ENCODE results near the gene GANC. TPM values are rescaled to one million over a fixed set of nuclear protein-coding genes. Genes with fewer than 3 reads are reported as not detected.

Gene GANC
- total RNA-seq, 1 experiment from 2014 or later: 15.8 TPM

- no peak overlapping the region for H4K8ac ChIP-seq (replicated peaks; ENCODE audit: insufficient read length, low read depth, low read length)
- no peak overlapping the region for H2BK12ac ChIP-seq (ENCODE audit: insufficient read length, low read depth, low read length)
- no peak overlapping the region for H3K9ac ChIP-seq (ENCODE audit: extremely low read depth, insufficient read length, low read length)
- Mint-ChIP-seq H3K9me3 (peaks cover 9 to 10% of the 10 kb centered on the region in 2 experiments), H3K36me3 (ENCODE audit: insufficient read depth in 1 of 3, low read depth in 3 of 3) (peaks cover 6 to 7% (median 6%) of the 10 kb centered on the region in 3 experiments; a peak in 6 of 7 replicates), H3K4me3 (no peak overlapping the region), H3K27ac (no peak overlapping the region), H3K27me3 (ENCODE audit: low read depth) (peaks cover 18% of the 10 kb centered on the region), H3K4me1 (peaks cover 16 to 30% of the 10 kb centered on the region in 2 experiments)
- H3K9me3 ChIP-seq (ENCODE audit: control insufficient read depth, low read depth, low read length): no peaks in the 10 kb centered on the region
- no CpG with 5 or more reads among the region's 1 CpG for WGBS (ENCODE audit: extremely low coverage, insufficient read length, low lambda C conversion rate)
- H3K27ac ChIP-seq (ENCODE audit: insufficient read length, low read depth, low read length): no peak overlapping the region
- no peak for DNase-seq
- no peak overlapping the region for H4K5ac ChIP-seq (ENCODE audit: insufficient read length, low read depth, low read length)
- H3K4me1 ChIP-seq (ENCODE audit: insufficient read depth, low read length): peaks cover 14% of the 10 kb centered on the region; the same call in 1 of the 2 replicates
- no peak overlapping the region for H2BK5ac ChIP-seq (ENCODE audit: insufficient read length, low read length)
- H3K79me1 ChIP-seq (ENCODE audit: insufficient read depth, low read depth, low read length, poor library complexity, severe bottlenecking): no peaks in the 10 kb centered on the region
- no peak overlapping the region for H3K14ac ChIP-seq (ENCODE audit: insufficient read depth, low read length)
- H2BK120ac ChIP-seq (ENCODE audit: low read depth, low read length, poor library complexity, severe bottlenecking): no peak overlapping the region
- H2AK5ac ChIP-seq (ENCODE audit: insufficient read length, low read length): no peak overlapping the region
- no peak overlapping the region for H2BK15ac ChIP-seq (ENCODE audit: low read depth, low read length)
- H3K4me2 ChIP-seq (ENCODE audit: insufficient read depth, insufficient read length, low read length): no peak overlapping the region
- H3K4ac ChIP-seq (ENCODE audit: low read depth, low read length): no peak overlapping the region
- no peak overlapping the region for H3K18ac ChIP-seq (ENCODE audit: insufficient read length, low read depth, low read length)
- H3K27me3 ChIP-seq (ENCODE audit: insufficient read depth, low read length): no peaks in the 10 kb centered on the region; the same call in 1 of the 2 replicates
- H4K20me1 ChIP-seq (ENCODE audit: control insufficient read depth, insufficient read depth, insufficient read length): no peaks in the 10 kb centered on the region
- H3K56ac ChIP-seq (ENCODE audit: insufficient read length, low read depth, low read length): no peak overlapping the region
- no peaks in the 10 kb centered on the region for H3K23me2 ChIP-seq (ENCODE audit: insufficient read length, low read depth, low read length, poor library complexity, severe bottlenecking)
- no peak overlapping the region for H3K23ac ChIP-seq (ENCODE audit: insufficient read length, low read depth, low read length)
- H4K91ac ChIP-seq (ENCODE audit: insufficient read length, low read depth, low read length): no peak overlapping the region
- H2AFZ ChIP-seq (ENCODE audit: low read length): no peak overlapping the region
- H3K79me2 ChIP-seq (ENCODE audit: insufficient read depth, low read length): no peaks in the 10 kb centered on the region
- no peak overlapping the region for H3T11ph ChIP-seq (ENCODE audit: low read length)
- H2BK20ac ChIP-seq (ENCODE audit: low read depth, low read length, poor library complexity, severe bottlenecking): no peak overlapping the region
- TF ChIP-seq CTCF (conservative IDR thresholded peaks at IDR 0.05): no peak
These were observed 91.5 kb downstream of the GANC start for GRCh38 chr15:42364529-42364928.
